H1 (cell line): ENCODE results near the gene METRN. TPM values are rescaled to one million over a fixed set of nuclear protein-coding genes. Genes with fewer than 3 reads are reported as not detected.

Experiments
- ASH2L ChIP-seq: fragments of 200-600, 300-600 bp; sonication (generic); IDR thresholded peaks from one replicate; pipeline ENCODE4 v1.7.1; 2017; ENCODE audit warnings: low read length
- ATF2 ChIP-seq: IDR thresholded peaks from 2 replicates; pipeline ENCODE4 v1.6.1; 2012; ENCODE audit warnings: low read length, inconsistent platforms
- BRCA1 ChIP-seq: IDR thresholded peaks from 2 replicates; pipeline ENCODE4 v1.6.1; 2012; ENCODE audit warnings: low read depth, low read length, improper control_type of control experiment
- GTF2F1 ChIP-seq: IDR thresholded peaks from 2 replicates; pipeline ENCODE4 v1.6.1; 2012; ENCODE audit warnings: low read depth, low read length, improper control_type of control experiment, borderline replicate concordance
- JUN ChIP-seq: IDR thresholded peaks from 2 replicates; pipeline ENCODE4 v1.6.1; 2011; ENCODE audit warnings: low read depth, mild to moderate bottlenecking, improper control_type of control experiment, low read length
- KDM1A ChIP-seq: fragments of 200-600, 300-600 bp; sonication (generic); IDR thresholded peaks from 2 replicates; pipeline ENCODE4 v1.7.1; 2016; ENCODE audit warnings: mild to moderate bottlenecking, low read length, borderline replicate concordance
- KDM4A ChIP-seq: IDR thresholded peaks from one replicate; pipeline ENCODE4 v1.7.1; 2012; ENCODE audit warnings: low read depth, mild to moderate bottlenecking, moderate library complexity, low read length, inconsistent platforms; ENCODE audit not compliant: severe bottlenecking
- MAX ChIP-seq: IDR thresholded peaks from 2 replicates; pipeline ENCODE4 v1.6.1; 2012; ENCODE audit warnings: inconsistent platforms
- PHF8 ChIP-seq: fragments of 200-600 bp; sonication (generic); conservative IDR thresholded peaks from 2 replicates; pipeline ENCODE4 v1.7.1; 2012; ENCODE audit warnings: low read depth, mild to moderate bottlenecking, inconsistent platforms, low read length, moderate library complexity
- POLR2A ChIP-seq, 2 experiments: IDR thresholded peaks; 1 replicate in 1 of 2; 2 replicates in 1 of 2; pipeline ENCODE4 v1.6.1; 2011; ENCODE audit warnings: low read depth in 2 of 2, low read length in 2 of 2, mild to moderate bottlenecking in 2 of 2; ENCODE audit errors: control extremely low read depth in 1 of 2
- POU5F1 ChIP-seq: IDR thresholded peaks from 2 replicates; pipeline ENCODE4 v1.6.1; 2011; ENCODE audit warnings: low read depth, mild to moderate bottlenecking, low read length, moderate library complexity
- RBBP5 ChIP-seq: IDR thresholded peaks from 2 replicates; pipeline ENCODE4 v1.7.1; 2012; ENCODE audit warnings: low read depth, mild to moderate bottlenecking, inconsistent platforms, low read length, moderate library complexity, borderline replicate concordance
- RXRA ChIP-seq: IDR thresholded peaks from 2 replicates; pipeline ENCODE4 v1.6.1; 2011; ENCODE audit warnings: low read depth, mild to moderate bottlenecking, low read length, moderate library complexity; ENCODE audit not compliant: insufficient read depth
- SP1 ChIP-seq: IDR thresholded peaks from 2 replicates; pipeline ENCODE4 v1.6.1; 2011; ENCODE audit warnings: low read depth, low read length
- SP2 ChIP-seq: IDR thresholded peaks from 2 replicates; pipeline ENCODE4 v1.6.1; 2012; ENCODE audit warnings: mild to moderate bottlenecking, low read length, inconsistent platforms
- TAF1 ChIP-seq: IDR thresholded peaks from 2 replicates; pipeline ENCODE4 v1.6.1; 2011; ENCODE audit warnings: mild to moderate bottlenecking, low read depth, low read length
- TAF7 ChIP-seq: optimal IDR thresholded peaks from 2 replicates; pipeline ENCODE3; 2011; ENCODE audit warnings: low read depth, mild to moderate bottlenecking, inconsistent platforms, low read length, moderate library complexity, borderline replicate concordance
- TBP ChIP-seq: IDR thresholded peaks from 2 replicates; pipeline ENCODE4 v1.6.1; 2011; ENCODE audit warnings: low read depth, low read length, improper control_type of control experiment
- TCF12 ChIP-seq: IDR thresholded peaks from 2 replicates; pipeline ENCODE4 v1.6.1; 2011; ENCODE audit warnings: low read depth, mild to moderate bottlenecking, low read length
- YY1 ChIP-seq: IDR thresholded peaks from 2 replicates; pipeline ENCODE4 v1.6.1; 2011; ENCODE audit warnings: low read depth, mild to moderate bottlenecking, low read length
- polyA plus RNA-seq, 7 experiments: library from polyadenylated mRNA; depleted of rRNA in 3 of 7; stranded (reverse) in 5 of 7; unstranded in 2 of 7; fragments of >200 nt in 5 of 7; fragments of 200-250 nt in 2 of 7; gene quantifications; 1 replicate in 5 of 7; 2 replicates in 1 of 7; 4 replicates in 1 of 7; pipeline versions ENCODE4 v1.2.1 to v1.2.3, GENCODE V29; 2011 to 2013; ENCODE audit warnings: missing spikeins in 2 of 7, mixed read lengths in 2 of 7
- total RNA-seq: library from RNA; stranded (reverse); fragmentation: NEBNext Ultra II Directional; extraction: Animal tissue kit (Norgen Biotek cat#: 25700); gene quantifications from 2 replicates; pipeline ENCODE4 v1.2.1, GENCODE V29; 2021

METRN gene
- total and polyA plus RNA-seq, 2 of the 8 experiments (the other 6 are each of a cell fraction or from before 2014, with no cell fraction given) = 18.7 to 25.8 TPM

- TF ChIP-seq TAF1 (peak; percentile 69; the same call in 1 of the 2 replicates), SP1 (peak; percentile 48; the same call in 1 of the 2 replicates), SP2 (peak; percentile 92), TAF7 (peak; percentile 80), GTF2F1 (no peak), ATF2 (0 out of 2 replicates have a peak, but pooled peaks have one; percentile 30), POLR2A (IDR thresholded peaks at IDR 0.05; ENCODE audit: control extremely low read depth in 1 of 2, low read depth in 2 of 2, low read length in 2 of 2) (no peak; a peak in 1 of 3 replicates), POU5F1 (0 out of 2 replicates have a peak, but pooled peaks have one; percentile 4), PHF8 (peak; percentile 77), TBP (peak; percentile 59; the same call in 1 of the 2 replicates), YY1 (peak; percentile 97), RBBP5 (no peak), KDM4A (no peak), TCF12 (0 out of 2 replicates have a peak, but pooled peaks have one; percentile 26), BRCA1 (no peak), ASH2L (peak; percentile 51), RXRA (no peak), MAX (peak; percentile 62), KDM1A (no peak), JUN (no peak)
Measured at GRCh38 chr16:667780-668518, 47.0 kb upstream of the METRN start, which contains the start of gene RHOT2 (continued).
